GM19099 (cell line): ENCODE results near the gene FAM124A.

ENCODE experiments used
- POLR2A ChIP-seq: IDR thresholded peaks from 3 replicates; pipeline ENCODE4 v1.6.1; 2011; ENCODE audit warnings: low read depth; ENCODE audit not compliant: insufficient read length; ENCODE audit errors: extremely low read depth

FAM124A gene

GRCh38 chr13:51270623-51271415 is 48.6 kb downstream of the FAM124A start:
- TF ChIP-seq POLR2A = no peak

GRCh38 chr13:51271528-51272085 is 49.4 kb downstream of the FAM124A start:
- TF ChIP-seq POLR2A = no peak

GRCh38 chr13:51275101-51275500 is 52.9 kb downstream of the FAM124A start:
- TF ChIP-seq POLR2A = no peak

GRCh38 chr13:51276636-51277035 is 54.4 kb downstream of the FAM124A start:
- no peak for TF ChIP-seq POLR2A

- no peak for TF ChIP-seq POLR2A
Observed at GRCh38 chr13:51277928-51278327, 55.7 kb downstream of the FAM124A start.

- no peak for TF ChIP-seq POLR2A
Observed at GRCh38 chr13:51278426-51279130, 56.4 kb downstream of the FAM124A start.

- no peak for TF ChIP-seq POLR2A
Observed at GRCh38 chr13:51280379-51280940, 58.3 kb downstream of the FAM124A start.

- no peak for TF ChIP-seq POLR2A
Observed at GRCh38 chr13:51282322-51282721, 60.1 kb downstream of the FAM124A start.

- no peak for TF ChIP-seq POLR2A
Observed at GRCh38 chr13:51283371-51283770, 61.2 kb downstream of the FAM124A start.

GRCh38 chr13:51284339-51284738 is 62.1 kb downstream of the FAM124A start:
- no peak for TF ChIP-seq POLR2A

- no peak for TF ChIP-seq POLR2A
Observed at GRCh38 chr13:51286135-51287002, 64.2 kb downstream of the FAM124A start.

- no peak for TF ChIP-seq POLR2A
Observed at GRCh38 chr13:51287758-51288157, 65.6 kb downstream of the FAM124A start.

GRCh38 chr13:51291341-51291740 is 69.1 kb downstream of the FAM124A start:
- TF ChIP-seq POLR2A = no peak

GRCh38 chr13:51292000-51292565 is 69.9 kb downstream of the FAM124A start:
- no peak for TF ChIP-seq POLR2A
